ENCODE data around the gene VAMP4. TPM values are rescaled to one million over a fixed set of nuclear protein-coding genes. Genes with fewer than 3 reads are reported as not detected.

VAMP4 gene
- total and polyA plus RNA-seq, 4 donors = 6.6 to 20.9 (median 10.6) TPM

GRCh38 chr1:171784784-171785183 is 42.9 kb upstream of the VAMP4 start:
- no peak for ATAC-seq (ENCODE audit: insufficient read depth, low FRiP score)
- no peak for DNase-seq
- peaks cover 32 to 43% (median 35%) of the 10 kb centered on the region in 4 donors for H3K36me3 ChIP-seq (ENCODE audit: control insufficient read depth in 4 of 4, insufficient read depth in 4 of 4, low read length in 4 of 4)
- H3K27ac ChIP-seq (ENCODE audit: low read depth in 1 of 2, low read length in 1 of 2) = no peak overlapping the region
- H3K9ac ChIP-seq (ENCODE audit: insufficient read depth in 1 of 2, low read length in 2 of 2) = no peak overlapping the region
- H3K4me3 ChIP-seq = no peak overlapping the region
- H3K9me3 ChIP-seq (ENCODE audit: control insufficient read depth in 4 of 4, insufficient read depth in 3 of 4, low read length in 3 of 4) = no peaks in the 10 kb centered on the region
- peaks cover 3 to 13% (median 5%) of the 10 kb centered on the region in 5 donors for H3K4me1 ChIP-seq (ENCODE audit: control insufficient read depth in 5 of 5, insufficient read depth in 5 of 5, low read length in 5 of 5)
- H3K27me3 ChIP-seq (ENCODE audit: control insufficient read depth in 3 of 3, insufficient read depth in 3 of 3, low read length in 2 of 3) = no peaks in the 10 kb centered on the region
- no peak for TF ChIP-seq CTCF (IDR thresholded peaks at IDR 0.05; ENCODE audit: control extremely low read depth, extremely low read depth)

GRCh38 chr1:171783816-171784530 is 42.1 kb upstream of the VAMP4 start:
- no peak for DNase-seq
- 94% methylated on average over 25 of the region's 25 CpGs for WGBS, 2 donors
- H3K4me1 ChIP-seq (ENCODE audit: control insufficient read depth in 5 of 5, insufficient read depth in 5 of 5, low read length in 5 of 5) = peaks cover 3 to 13% (median 5%) of the 10 kb centered on the region in 5 donors
- H3K9me3 ChIP-seq (ENCODE audit: control insufficient read depth in 4 of 4, insufficient read depth in 3 of 4, low read length in 3 of 4) = no peaks in the 10 kb centered on the region
- H3K36me3 ChIP-seq (ENCODE audit: control insufficient read depth in 4 of 4, insufficient read depth in 4 of 4, low read length in 4 of 4) = peaks cover 28 to 37% (median 31%) of the 10 kb centered on the region in 4 donors
- no peak for TF ChIP-seq CTCF (IDR thresholded peaks at IDR 0.05; ENCODE audit: control extremely low read depth, extremely low read depth)
- no peaks in the 10 kb centered on the region for H3K27me3 ChIP-seq (ENCODE audit: control insufficient read depth in 3 of 3, insufficient read depth in 3 of 3, low read length in 2 of 3)
- no peak overlapping the region for H3K9ac ChIP-seq (ENCODE audit: insufficient read depth in 1 of 2, low read length in 2 of 2)
- H3K4me3 ChIP-seq = no peak overlapping the region
- H3K27ac ChIP-seq (ENCODE audit: low read depth in 1 of 2, low read length in 1 of 2) = no peak overlapping the region
- ATAC-seq (ENCODE audit: insufficient read depth, low FRiP score) = no peak

- peak within 1 kb of the TSS; percentile 92 to 97 for H3K27ac ChIP-seq (ENCODE audit: low read depth in 1 of 2, low read length in 1 of 2)
- H3K27me3 ChIP-seq (ENCODE audit: control insufficient read depth in 3 of 3, insufficient read depth in 3 of 3, low read length in 2 of 3) = no peaks in the 10 kb centered on the region
- H3K4me1 ChIP-seq (ENCODE audit: control insufficient read depth in 5 of 5, insufficient read depth in 5 of 5, low read length in 5 of 5) = peaks cover 3 to 13% (median 5%) of the 10 kb centered on the region in 5 donors
- DNase-seq (peak; percentile 99 to 100 (median 100)), ATAC-seq (ENCODE audit: insufficient read depth, low FRiP score) (peak; percentile 99)
- no peak for TF ChIP-seq CTCF (IDR thresholded peaks at IDR 0.05; ENCODE audit: control extremely low read depth, extremely low read depth)
- H3K9ac ChIP-seq (ENCODE audit: insufficient read depth in 1 of 2, low read length in 2 of 2) = peak within 1 kb of the TSS; percentile 86 to 95
- H3K9me3 ChIP-seq (ENCODE audit: control insufficient read depth in 4 of 4, insufficient read depth in 3 of 4, low read length in 3 of 4) = no peaks in the 10 kb centered on the region
- 0% methylated on average over 57 of the region's 57 CpGs for WGBS, 2 donors
- H3K4me3 ChIP-seq = peak within 1 kb of the TSS; percentile 90
- H3K36me3 ChIP-seq (ENCODE audit: control insufficient read depth in 4 of 4, insufficient read depth in 4 of 4, low read length in 4 of 4) = peaks cover 7 to 21% (median 17%) of the 10 kb centered on the region in 4 donors
These were observed 39.5 kb upstream of the VAMP4 start, which contains the start of gene METTL13 for GRCh38 chr1:171781176-171781875. METTL13 (plus strand) TSS chr1:171781660; CDS start chr1:171781968, 308 bp downstream.
